ENCODE measurements around the gene KCNIP3. TPM values are rescaled to one million over a fixed set of nuclear protein-coding genes. Genes with fewer than 3 reads are reported as not detected.

KCNIP3 gene
- total RNA-seq, 1 donor from 2014 or later, result 4.9 TPM

DNA sequence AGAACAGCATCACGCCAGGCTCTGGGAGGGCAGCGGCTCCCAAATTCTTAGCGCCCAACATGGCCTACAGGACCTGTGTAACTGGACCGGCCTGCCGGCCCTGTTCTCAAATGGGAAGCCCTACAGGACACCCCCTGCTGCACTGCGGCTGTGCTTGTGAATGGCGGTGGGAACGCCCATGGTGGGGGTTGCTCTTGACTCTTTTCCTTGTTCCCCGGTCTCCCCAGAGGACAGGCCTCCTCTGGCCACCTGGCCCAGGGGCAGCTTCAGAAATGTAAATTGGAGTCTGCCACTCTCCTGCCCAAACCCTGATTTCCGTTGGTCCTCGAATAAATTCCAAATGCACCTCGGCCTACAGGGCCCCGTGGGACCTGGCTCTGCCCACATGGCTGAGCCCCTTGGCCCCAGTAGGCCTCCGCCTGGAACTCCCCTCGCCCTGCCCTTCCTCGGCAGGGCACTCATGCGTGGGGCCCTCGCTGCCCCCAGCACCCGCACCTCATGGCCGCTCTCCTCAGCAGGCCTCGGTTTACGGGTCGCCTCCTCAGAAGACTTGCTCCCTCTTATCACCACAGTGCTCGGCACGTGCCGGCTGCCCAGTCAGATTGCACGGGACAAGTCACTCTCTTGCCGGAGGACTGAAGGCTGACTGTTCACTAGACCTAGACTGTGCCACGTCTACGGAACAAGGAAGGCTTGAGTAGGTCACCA lies 29.4 kb downstream of the KCNIP3 start:
- no peak for DNase-seq (ENCODE audit: low read depth)

DNA sequence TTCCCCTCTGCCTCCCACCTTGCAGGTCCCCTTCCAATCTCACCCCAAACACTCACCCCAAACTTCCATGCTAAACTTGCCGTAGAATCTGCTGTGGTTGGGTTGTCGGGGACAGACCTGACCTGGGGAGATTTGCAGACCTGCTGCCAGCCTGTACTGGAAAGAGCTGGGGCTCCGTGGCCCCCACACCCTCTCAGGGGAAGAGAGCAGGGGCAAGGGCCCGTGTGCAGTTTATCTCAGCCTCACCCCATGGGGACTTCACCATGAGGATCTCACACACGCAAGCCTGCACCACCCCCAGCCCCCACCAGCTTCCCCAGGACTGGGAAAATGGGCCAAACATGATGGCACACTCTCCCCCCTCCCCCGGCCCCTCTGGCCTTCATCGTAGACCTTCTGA lies 30.7 kb downstream of the KCNIP3 start:
- no peak for DNase-seq (ENCODE audit: low read depth)

DNA sequence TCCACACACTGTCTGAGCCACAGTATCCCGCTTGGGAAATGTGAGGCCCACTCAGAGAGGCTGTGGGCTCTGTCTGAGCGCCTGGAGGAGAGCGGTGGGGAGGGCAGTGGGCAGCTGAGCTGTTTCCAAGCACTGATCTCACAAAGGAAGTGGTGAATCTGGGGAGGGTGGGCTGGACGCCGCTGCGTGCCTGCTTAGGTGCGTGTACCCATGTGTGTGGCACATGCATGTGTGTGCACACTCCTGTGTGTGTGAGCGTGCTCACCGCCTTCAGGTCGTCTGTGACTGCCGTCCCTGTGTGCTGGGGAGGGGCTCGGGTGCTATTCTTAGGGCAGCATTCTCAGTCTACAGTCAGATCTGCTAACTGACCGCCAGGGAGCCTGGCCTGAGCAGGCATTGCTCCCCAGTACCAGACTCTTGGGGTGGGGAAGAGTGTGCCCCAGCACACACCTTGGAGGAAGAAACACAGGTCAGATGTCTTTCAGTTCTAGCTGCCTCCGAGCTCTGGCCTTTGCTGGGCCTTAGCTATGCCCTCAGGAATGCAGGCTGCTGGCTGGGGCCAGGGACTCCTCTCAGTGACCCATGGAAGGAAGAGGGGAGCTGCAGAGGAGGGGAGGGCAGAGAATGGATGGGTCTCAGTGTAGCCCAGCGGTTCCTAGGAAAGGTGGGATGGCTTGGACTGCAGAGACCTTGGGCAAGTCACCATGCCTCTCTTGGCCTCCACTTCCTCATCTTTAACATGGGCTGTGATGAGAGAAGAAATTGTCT lies 31.4 kb downstream of the KCNIP3 start:
- no peak for DNase-seq (ENCODE audit: low read depth)

DNA sequence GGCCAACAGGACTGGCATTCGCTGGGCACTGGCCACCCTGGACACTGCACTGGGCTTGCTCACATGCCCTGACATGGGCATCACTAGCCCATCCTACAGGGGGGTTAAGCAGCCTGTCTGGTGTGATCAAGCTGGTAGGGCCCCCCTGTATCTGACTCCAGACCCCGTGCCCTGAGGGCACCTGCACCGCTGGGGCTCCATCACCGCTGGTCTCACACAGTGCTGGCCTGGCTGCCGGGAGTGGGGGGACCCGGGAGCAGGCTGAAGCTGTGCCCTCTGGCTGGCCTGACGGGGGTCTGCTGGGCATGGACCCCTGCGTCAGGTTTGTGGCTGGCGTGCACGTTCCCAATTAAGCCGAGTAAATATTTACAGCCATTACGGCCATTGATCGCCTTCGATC lies 32.3 kb downstream of the KCNIP3 start:
- DNase-seq (ENCODE audit: low read depth), result no peak

DNA sequence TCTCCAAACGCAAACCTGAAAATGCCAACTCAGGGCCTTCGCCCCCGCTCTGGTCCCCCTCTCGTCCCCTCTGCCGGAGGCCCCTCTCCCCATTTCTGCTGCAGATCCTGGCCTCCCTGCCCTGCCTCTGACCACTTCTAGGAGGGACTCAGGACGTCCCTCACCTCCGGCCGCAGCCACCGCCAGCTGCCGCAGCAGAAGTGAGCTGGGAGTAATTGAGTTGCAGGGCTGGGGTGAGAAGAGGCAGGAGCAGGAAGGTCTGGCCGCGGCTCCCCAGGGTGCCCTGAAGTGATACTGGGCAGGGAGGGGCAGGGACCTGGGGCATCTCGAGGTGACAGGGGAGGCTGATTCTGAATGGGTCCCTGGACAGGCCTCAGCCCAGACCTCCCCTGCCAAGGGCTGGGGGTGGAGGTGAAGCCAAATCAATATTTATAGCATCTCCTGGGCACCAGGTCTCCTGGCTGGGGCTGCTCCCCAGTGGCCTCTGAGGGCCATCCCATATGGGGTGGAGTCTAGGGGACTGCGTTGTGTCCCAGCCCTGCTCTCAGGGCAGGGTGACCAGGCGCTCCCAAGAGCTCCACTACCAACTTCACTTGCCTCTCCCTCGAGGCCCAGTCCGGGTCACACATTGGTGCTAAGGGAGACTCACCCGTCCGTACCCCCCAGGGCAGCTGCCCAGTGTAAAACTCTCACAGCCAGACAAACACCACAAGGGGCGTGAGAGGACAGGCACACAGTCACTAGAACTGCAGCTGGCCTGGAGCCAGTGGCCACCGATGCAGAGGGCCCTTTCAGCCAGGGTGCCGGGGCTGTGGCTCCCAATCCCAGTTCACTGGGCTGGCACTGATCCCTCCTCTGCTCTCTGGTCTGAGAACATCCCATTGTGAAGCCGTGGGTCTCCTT lies 33.0 kb downstream of the KCNIP3 start:
- DNase-seq (ENCODE audit: low read depth), result no peak

DNA sequence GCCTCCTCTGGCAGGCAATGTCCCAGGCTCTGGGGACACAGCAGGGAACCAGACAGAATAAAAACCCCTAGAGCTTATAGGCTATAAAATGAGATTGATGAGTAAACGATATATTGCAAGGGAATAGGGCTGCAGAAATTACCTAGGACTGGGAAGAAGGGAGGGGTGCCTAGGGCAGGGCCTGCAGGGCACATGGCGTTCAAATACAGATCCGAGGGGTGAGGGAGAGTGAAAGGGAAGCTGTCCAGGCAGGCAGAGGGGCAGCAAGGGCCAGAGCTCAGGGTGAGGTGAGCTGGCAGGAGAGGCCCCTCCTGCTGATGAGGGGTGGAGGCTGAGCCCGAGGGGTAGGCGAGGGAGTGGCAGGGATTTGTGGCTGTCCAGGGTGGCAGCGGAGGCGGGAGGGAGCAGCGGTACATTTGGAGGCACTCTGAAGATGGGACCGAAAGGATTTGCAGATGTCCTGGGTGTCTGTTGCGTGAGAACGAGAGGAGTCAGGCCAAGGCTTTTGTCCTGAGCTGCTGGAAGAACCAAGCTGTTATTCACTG lies 33.7 kb downstream of the KCNIP3 start:
- no peak for DNase-seq (ENCODE audit: low read depth)

DNA sequence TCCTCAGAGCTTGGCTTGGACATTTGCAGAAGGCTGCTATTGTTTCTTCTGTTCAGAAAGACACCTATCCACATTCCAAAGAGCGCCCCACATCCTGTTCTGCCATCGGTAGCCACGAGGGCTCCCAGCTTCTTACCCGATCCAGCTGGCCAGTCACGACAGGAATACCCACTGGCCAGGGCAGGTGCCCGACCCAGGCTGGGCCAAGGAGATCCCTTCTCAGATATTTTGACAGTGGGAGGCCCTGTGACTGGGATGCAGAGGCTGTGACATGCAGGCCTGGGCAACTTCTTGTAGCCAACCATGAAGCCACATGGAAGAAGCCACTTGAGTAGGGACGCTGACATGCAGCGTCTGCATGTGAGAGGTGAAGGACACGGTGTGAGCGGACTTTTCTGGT lies 34.5 kb downstream of the KCNIP3 start:
- DNase-seq (ENCODE audit: low read depth), result no peak

DNA sequence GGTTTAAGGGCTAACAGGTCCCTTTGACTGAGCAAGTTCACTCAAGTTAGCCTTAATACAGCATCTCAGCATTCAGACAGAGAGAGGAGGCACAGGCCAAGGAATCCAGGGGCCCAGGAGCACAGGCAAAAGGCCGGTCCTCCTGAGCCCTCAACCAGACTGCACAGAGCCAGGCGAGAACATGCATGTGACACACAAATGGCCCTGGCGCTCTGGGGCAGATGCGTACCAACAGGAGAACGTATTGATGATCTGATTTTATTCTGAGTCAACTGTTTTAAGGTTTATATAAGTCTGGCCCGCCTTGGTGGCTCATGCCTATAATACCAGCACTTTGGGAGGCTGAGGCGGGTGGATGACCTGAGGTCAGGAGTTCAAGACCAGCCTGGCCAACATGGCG lies 34.9 kb downstream of the KCNIP3 start:
- no peak for DNase-seq (ENCODE audit: low read depth)

DNA sequence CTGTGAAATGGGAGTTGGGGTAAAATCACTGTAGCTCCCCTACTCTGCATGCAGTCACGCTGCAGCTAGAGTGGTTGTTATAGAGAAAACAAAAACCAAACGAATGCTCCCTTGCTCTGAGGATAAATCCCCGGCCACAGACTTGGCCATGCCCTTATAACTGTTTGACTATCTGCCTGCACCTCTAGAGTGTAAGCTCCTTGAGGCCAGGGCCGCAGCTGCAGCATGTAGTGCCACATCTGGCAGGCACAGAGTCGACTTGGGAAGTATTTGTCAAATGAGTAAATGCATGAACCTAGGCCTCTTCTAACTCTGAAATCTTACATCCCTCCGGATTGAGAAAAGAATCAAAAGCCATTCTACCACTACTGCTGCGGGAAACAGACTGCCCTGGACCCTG lies 35.9 kb downstream of the KCNIP3 start:
- no peak for DNase-seq (ENCODE audit: low read depth)

DNA sequence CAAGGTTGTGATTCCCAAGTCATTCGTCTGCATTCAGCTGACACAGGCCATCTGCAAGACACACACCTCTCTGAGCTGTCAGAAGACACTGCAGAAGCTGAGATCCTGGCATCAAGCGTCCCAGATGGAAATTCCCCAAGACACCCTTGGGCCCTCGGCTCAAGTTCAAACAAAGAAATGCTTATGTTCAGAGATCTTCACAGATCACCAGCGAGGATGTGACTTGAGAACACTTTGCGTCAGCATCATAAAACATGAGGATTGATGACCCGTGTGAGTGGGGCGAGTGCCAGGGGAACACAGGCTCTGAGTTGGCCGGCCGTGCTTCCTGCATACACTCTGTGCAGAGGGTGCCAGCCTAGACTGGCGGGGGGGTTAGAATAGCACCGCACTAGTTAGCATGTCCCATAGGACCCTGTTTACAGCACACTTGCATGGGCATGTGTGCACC lies 36.8 kb downstream of the KCNIP3 start:
- peak; percentile 62 for DNase-seq (ENCODE audit: low read depth)

DNA sequence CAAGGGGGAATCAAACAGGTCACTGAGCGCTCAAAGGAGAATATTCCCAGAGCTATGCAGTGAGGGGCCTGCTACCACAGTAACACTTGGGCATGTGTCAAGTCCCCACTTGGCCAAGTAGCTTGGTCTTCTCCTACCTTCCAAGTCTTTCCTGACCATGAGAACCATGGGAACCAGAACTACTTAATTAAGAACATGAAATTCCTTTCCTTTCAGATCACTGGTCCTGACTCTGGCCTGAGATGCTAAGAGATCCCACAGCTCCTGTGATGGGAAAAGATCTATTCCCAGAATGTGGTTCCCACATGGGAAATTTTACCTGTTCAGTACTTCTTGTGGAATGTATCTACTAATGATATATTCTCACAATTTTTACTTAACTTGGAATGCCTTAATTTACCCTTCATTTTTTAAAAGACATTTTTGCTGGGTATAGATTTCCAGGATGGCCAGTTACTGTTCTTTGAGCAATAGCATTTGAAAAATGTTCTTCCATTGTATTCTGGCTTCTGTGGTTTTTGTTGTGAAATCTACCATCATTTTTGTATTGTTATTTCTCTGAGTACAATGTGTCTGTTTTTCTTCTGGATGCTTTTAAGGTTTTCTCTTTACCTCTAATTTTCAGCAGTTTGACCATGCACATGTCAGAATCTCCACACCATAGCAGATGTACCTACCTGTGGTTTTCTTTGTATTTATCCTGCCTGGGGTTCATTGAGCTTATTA lies 37.9 kb downstream of the KCNIP3 start:
- no peak for DNase-seq (ENCODE audit: low read depth)

DNA sequence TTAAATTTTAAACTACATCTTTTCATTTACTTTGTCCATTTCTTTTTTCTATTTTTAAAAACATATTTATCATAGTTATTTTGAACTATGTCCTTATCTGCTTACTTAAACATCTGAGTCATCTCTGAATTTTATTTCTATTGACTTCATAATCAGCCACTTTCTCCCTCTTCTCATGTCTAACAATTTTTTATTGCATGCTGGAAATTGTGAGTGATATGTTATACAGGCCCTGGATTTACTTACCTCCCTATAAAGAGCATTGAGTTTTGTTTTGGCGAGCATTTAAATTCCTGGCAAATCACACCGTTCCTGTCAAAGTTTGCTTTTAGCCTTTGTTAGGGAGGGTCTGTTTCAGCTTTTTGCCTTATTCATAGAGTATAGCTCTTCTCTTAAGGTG lies 39.3 kb downstream of the KCNIP3 start:
- DNase-seq (ENCODE audit: low read depth), result no peak

DNA sequence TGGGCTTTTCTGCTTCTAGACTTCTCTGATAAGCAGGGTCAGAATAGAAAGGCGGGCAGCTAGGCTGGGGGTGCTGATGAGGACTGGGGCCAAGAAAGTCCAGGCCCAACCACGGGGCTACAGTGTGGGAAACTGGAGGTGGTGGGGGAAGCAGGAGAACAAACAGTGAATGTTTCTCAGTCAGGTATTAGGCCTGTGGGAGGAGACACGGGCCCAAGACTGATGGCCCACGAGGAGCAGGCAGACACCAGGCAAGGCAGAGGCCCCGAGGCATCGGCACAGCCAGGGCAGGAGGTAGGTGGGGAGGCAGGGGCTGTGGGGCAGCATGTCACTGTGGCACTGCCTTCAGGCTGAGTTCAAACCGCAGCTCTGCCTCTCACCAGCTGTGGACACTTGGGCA lies 40.7 kb downstream of the KCNIP3 start:
- no peak for DNase-seq (ENCODE audit: low read depth)

DNA sequence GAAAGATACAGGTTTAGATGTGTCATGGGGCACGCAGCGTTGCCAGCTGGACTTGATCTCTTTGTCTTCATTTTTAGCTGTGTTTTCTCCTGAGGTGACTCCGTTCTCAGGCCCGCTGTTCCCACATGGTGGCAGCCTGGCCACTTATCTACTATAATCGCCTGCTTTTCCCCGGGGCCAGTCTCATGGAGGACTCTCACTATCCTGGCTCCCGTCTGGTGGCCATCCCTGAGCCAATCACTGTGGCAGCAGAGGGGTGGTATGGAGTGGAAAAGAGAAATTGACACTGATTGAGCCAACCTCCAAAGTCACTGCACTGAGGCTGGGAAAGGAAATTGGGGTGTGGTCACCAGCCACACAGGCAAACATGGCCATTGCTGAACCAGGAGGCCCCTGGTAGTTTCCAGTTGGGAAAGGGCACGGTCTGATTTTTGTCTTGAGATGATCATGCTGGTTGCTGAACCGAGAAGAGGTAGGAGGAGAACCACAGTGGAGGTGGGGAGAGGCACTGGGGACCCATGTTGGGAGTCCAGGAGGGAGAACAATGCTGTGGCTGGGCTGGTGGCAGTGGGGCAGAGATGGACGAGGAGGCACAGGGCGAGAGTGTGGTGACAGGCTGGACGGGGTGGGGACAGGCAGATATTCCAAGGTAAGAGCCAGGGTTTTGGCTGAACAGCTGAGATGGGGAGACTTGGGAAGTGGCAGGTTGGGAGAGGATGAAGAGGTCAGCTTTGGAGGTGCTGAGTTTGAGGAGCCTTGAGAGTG lies 45.6 kb downstream of the KCNIP3 start:
- no peak for DNase-seq (ENCODE audit: low read depth)

DNA sequence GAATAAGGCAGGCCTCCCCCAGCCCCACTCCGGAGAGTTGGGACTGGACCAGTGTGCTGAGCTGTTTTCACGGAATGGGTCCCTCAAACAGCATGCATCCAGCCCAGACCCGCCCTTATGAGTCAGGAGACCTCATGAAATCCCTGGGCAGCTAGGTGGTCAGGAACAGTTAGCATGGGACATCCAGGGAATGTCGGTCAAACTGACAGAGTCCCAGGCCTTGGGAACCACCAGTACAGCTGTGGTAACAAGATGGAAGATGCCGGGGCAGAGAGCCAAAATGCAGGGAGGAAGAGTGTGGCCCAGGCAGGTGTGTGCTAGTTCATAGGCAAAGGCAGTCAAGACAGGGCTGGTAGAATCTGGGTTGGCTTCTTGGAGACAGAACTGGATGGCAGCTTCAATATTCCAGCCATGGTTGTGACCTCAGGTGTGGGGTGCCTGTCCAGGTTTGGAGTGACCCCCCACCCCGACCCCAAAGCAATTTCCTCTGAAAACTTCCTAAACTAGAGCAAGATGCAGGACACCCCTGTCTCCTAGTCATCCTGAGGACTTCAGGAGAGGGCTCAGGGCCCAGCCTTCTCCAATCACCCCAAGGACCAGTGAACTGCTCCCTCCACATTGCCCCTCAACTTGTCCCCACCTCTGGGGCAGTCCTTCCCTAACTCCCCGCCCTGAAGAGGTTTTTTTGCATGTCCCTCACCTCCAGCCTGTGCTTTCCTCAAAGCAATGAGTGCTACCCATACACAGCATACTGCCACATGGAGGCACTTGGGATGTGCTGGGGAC lies 46.5 kb downstream of the KCNIP3 start:
- DNase-seq (ENCODE audit: low read depth), result peak; percentile 26

DNA sequence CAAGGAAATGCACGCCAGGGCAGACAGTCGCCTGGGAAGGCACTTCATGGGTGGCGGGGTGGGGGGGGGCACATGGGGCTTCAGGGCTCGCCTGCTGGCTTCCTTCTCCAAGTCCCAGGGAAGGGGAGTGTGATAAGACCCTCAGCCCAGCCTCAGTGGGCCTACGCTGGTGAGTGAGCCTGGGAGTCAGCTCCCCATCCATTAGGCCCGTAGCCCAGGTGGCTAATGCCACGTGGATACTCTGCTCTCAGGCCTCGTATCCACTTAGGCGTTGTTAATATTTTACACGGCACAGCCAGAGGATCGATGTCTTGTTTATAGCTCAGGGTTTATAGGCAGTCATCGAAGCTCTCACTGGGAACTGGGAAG lies 47.1 kb downstream of the KCNIP3 start:
- DNase-seq (ENCODE audit: low read depth), result no peak

DNA sequence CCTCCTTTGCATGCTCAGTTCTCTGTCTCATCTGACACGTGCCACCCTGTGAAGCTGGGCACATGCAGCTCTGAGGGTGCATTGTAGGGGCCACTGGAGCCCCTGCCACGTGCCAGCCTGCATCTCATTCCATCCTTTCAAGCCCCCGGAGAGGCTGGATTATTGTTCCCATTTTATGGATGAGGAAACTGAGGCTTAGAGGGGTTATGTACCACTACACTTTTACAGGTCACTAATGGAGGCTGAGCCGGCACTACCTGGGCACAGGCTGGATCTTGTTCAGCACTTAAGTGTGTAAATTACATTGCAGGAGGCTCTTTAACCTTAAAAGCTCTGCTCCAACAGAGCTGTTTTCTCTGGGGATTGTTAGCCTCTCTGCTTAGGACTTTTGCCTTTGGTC lies 47.5 kb downstream of the KCNIP3 start:
- DNase-seq (ENCODE audit: low read depth), result no peak

DNA sequence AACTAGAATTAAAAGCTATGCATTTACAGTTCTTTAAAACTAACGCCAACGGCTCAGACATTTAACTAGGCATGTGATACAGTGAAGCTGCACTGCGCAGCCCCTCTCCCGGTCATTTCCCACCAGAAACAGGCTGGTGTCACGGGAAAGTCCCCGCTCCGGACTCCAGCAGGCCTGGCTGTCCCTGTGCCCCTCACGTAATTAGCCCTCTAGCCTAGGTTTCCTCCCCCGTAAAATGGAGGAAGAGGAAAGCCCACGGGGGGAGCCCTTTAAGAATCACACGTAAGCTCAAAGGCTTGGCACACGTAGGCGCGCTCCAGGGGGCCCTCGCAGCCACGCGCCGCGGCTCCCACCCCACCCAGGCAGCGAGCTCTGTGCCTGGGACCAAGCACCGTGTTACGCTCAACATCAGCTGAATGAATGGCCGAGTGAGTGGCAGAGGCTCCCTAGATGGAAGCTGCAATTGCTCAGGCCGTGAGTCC lies 48.0 kb downstream of the KCNIP3 start:
- no peak for DNase-seq (ENCODE audit: low read depth)

DNA sequence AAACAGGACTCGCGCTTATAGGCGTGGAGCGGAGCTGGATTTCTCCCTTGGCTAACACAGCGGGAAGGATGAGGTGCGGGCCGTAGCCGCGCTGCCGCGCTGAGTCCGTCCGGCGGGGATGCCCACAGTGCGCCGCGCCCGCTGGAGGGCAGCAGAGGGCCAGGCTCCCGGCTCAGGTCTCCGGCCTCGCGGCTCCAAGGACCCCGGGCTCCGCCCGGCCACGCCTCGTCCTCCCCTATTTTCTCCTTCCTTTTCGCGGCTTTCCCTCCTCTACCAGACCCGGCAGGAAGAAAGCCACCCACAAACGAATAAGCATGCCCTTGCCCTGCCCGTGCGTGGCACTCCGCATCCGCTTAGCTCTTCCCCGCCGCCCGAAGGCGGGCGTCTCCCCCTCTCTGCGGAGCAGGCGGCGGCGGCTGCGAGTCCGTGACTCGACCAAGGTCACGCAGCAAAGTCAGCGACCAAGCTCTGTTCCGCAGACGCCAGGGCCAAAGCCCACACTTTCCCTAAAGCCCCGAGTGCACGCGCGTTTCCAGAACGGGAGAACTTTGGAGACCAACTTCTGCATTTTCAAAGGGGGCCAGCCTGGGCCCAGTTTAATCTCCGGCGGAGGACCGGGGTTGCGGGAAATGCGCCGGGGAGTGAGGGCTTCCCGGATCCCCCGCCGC lies 48.5 kb downstream of the KCNIP3 start:
- DNase-seq (ENCODE audit: low read depth), result peak; percentile 73
